ENCODE measurements around the gene WFIKKN2.

The WFIKKN2 gene, protein sequence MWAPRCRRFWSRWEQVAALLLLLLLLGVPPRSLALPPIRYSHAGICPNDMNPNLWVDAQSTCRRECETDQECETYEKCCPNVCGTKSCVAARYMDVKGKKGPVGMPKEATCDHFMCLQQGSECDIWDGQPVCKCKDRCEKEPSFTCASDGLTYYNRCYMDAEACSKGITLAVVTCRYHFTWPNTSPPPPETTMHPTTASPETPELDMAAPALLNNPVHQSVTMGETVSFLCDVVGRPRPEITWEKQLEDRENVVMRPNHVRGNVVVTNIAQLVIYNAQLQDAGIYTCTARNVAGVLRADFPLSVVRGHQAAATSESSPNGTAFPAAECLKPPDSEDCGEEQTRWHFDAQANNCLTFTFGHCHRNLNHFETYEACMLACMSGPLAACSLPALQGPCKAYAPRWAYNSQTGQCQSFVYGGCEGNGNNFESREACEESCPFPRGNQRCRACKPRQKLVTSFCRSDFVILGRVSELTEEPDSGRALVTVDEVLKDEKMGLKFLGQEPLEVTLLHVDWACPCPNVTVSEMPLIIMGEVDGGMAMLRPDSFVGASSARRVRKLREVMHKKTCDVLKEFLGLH

GRCh38 chr17:50835301-50836234, at the start of gene WFIKKN2:
Gene WFIKKN2 (plus strand): TSS chr17:50835586. CDS start chr17:50835938, 352 bp downstream.
- DNase-seq (ENCODE audit: low spot score): peak; percentile 31

GRCh38 chr17:50785946-50786570, 49.3 kb upstream of the WFIKKN2 start:
- in situ Hi-C loops (cut with MboI; ENCODE audit: low pct_unique_long_range_greater_than_20kb, low sequenced_read_pairs, unreplicated experiment): loop anchor here (10.0 kb wide), 1 partner anchor 169 kb away; no protein-coding TSS in a partner anchor
- no peak for DNase-seq (ENCODE audit: low spot score)
- TF ChIP-seq CTCF (IDR thresholded peaks at IDR 0.05; ENCODE audit: extremely low read depth, insufficient read depth, missing control alignments): no peak

More at GRCh38 chr17:50835301-50836234, at the start of gene WFIKKN2:
- no peak for TF ChIP-seq CTCF (IDR thresholded peaks at IDR 0.05; ENCODE audit: extremely low read depth, insufficient read depth, missing control alignments)
- in situ Hi-C loops (cut with MboI; ENCODE audit: low pct_unique_long_range_greater_than_20kb, low sequenced_read_pairs, unreplicated experiment): loop anchor here (5.0 kb wide), 1 partner anchor 53 kb away; no protein-coding TSS in a partner anchor

- DNase-seq (ENCODE audit: low spot score): no peak
- in situ Hi-C loops (cut with MboI; ENCODE audit: low pct_unique_long_range_greater_than_20kb, low sequenced_read_pairs, unreplicated experiment): loop anchor here (10.0 kb wide), 1 partner anchor 168 kb away; no protein-coding TSS in a partner anchor
Observed at GRCh38 chr17:50787106-50787505, 48.3 kb upstream of the WFIKKN2 start.

DNA sequence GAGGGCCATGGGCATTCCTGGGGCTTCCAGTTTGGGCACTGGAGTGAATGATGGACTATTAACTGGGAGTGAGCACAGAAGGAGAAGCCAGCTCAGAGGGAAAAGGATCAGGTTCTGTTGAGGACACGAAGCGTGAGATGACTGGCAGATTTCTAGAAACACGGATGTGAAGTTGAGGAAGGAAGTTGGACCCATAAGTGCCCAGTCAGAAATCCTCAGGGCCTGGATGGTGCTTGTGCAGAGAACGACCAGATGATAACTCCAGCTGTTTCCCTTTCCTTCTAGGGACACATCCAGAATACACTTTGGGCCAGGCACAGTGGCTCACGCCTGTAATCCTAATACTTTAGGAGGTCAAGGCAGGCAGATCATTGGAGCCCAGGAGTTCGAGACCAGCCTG, 44.8 kb upstream of the WFIKKN2 start:
- TF ChIP-seq CTCF (IDR thresholded peaks at IDR 0.05; ENCODE audit: extremely low read depth, insufficient read depth, missing control alignments): no peak
- no peak for DNase-seq (ENCODE audit: low spot score)
- in situ Hi-C loops (cut with MboI; ENCODE audit: low pct_unique_long_range_greater_than_20kb, low sequenced_read_pairs, unreplicated experiment): no loop called here

More at GRCh38 chr17:50787106-50787505, 48.3 kb upstream of the WFIKKN2 start:
- TF ChIP-seq CTCF (IDR thresholded peaks at IDR 0.05; ENCODE audit: extremely low read depth, insufficient read depth, missing control alignments): no peak

- in situ Hi-C loops (cut with MboI; ENCODE audit: low pct_unique_long_range_greater_than_20kb, low sequenced_read_pairs, unreplicated experiment): no loop called here
- no peak for DNase-seq (ENCODE audit: low spot score)
- no peak for TF ChIP-seq CTCF (IDR thresholded peaks at IDR 0.05; ENCODE audit: extremely low read depth, insufficient read depth, missing control alignments)
Observed at GRCh38 chr17:50792132-50792531, 43.3 kb upstream of the WFIKKN2 start.
